ENCODE measurements around the gene ADAM10.
"Not testable (repeated sequence)": the region's sequence is repeated elsewhere in the genome, so short reads cannot be mapped to it uniquely, and the experiment has no call there.

The ADAM10 gene

DNA sequence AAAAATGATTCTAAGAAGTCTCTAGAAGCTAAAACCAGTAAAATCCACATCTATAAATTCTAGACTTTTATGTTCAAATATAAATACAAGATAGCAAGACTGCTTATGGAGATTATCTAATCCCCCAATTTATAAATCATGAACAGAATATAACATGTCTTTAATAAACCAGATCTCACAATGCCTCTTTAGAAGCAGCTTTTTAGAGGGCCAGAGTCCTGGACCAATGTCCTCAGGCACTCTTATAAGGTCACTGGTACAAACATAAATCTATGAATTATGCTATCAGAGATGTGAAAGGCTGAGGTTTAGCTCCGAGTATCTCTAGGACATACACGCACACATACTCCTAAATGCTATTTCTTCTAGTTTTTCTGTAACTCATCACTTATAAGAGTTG lies 78.3 kb downstream of the ADAM10 start:
- no peak for DNase-seq (ENCODE audit: low spot score)

DNA sequence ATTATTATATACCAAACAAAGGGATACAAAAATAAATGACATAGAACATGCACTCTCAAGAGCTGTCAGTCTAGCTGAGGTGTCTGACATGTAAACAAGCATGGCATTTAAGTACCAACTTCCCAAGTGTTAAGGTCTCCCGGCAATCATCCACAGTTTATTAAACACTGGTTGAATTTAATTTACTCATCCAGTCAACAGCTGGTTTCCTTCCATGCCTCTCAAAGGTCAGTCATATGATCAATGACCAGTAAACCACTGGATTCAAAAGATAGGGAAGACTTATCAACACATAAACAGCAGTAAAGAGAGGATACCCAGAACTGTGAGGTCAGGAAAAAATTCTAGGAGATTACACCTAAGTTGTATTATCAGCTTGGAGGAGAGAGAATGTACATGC lies 80.4 kb downstream of the ADAM10 start:
- DNase-seq (ENCODE audit: low spot score): no peak

DNA sequence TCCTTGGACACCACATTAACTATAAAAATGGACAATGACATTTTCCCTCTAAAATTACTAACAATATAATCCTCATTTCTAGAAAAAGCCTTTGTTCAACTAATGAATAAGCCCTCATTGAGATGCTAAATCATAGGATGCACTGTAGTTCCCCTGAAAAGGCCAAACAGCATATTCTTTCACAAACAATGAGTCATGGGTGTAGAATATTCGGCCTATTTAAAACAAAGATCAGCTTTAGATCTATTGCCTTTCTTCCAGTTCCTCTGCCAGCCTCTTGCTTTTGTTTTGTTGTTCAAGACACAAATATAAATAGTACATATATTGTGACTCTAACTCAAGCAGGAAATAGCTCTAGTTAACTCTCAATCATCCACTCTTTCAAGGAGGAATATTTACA lies 82.5 kb downstream of the ADAM10 start:
- no peak for DNase-seq (ENCODE audit: low spot score)

DNA sequence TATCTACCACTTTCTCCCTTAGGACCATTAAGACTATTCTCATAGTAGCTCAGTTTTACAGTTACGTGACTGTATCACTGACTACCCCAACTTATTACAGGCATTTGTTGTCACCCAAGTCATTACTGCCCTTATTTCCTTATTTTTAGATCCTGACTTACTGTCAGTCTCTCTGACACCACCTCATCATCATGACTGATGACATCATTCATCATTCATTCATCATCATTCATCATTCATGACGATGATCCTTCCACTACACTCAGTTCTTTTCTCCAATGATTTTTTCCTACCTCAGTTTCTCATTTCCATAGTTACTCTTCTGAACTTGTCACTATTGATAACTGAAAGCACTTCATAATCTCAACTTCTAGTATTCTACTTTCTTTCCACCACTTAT lies 83.8 kb downstream of the ADAM10 start:
- DNase-seq (ENCODE audit: low spot score): no peak

DNA sequence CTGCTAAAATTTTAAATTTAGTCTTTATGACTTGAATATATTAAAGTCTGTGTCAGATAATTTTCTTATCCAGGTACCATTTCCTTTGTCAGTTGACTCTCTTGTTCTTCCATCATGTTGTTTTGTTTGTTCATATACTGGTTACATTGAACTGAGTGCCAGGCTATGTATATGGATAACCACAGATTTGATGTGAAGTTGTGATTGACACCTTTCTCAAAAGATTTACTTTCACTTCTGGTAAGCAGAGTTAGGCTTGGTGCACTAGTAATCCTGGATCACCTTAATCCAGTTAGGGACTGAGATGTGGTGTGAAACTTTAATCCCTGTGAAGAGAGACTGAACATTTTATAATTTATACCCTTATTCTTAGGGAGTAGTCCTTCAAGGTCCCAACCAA lies 99.4 kb downstream of the ADAM10 start:
- no peak for DNase-seq (ENCODE audit: low spot score)

DNA sequence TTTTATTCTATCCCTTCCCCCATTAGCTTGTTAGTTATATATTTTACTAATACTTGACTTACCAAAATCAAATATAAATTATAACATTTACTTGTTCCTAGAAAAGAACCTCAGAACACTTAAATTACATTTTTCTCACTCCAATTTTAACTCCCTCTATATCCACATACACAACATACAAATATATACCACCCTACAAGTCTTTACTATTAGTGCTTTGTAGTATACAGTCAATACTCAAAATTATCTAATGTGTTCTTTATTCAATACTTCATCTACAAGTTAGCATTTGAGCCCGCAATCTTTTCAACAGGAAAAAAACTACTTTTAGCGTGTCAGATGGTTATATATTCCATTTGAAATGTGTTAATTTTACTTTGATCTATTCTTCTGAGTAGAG lies 100.3 kb downstream of the ADAM10 start:
- no peak for DNase-seq (ENCODE audit: low spot score)

DNA sequence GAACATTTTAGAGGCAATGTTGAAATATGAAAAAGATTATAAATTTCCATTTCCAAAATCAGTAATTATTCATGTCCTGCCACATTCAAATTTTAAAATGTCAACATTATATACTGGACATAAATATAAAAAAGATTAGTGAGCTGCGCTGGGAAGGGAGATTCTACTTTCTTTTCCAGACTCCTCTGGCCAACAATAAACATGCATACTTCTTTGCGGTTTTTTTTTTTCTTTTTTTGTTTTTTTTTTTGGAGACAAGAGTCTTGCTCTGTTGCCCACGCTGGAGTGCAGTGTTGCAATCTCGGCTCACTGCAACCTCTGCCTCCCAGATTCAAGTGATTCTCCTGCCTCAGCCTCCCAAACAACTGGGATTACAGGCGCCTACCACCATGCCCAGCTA lies 105.5 kb downstream of the ADAM10 start:
- no peak for DNase-seq (ENCODE audit: low spot score)

DNA sequence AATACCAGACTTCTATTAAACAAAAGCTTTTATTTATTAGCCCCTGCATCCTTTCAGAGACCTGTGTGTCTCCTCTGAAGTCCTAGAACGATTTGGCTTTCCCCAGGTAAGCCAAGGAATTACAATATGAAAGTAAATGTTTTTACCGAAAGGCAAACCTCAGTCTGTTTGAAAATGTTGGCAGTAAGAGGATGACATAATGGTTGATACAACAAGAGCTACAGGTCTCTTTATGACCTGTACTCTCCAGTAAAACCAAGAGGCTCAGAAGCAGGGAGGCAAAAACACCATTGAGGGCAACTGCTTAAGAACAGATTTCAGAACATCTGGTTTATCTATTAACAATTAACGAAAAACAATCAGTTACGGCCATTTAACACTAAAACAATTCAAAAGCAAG lies 107.8 kb downstream of the ADAM10 start:
- DNase-seq (ENCODE audit: low spot score): no peak

DNA sequence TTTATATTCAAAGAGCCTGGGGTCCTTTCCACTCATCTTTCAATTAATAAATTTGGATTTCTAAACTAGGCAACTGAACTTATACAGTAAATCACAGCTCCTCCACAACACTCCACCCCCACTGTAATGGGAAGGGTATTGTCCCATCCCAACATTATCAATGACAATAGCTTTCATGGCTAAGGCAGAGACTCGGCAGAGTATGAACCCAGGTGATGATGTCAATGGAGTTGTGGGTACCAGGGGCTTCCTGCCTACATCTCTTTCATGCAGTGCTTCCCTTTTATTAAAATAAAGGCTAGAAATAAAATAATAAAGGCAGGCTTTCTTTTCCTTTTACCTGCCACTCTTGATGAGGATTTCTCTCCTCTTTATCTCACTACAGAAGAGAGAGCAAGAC lies 109.5 kb downstream of the ADAM10 start:
- no peak for DNase-seq (ENCODE audit: low spot score)

DNA sequence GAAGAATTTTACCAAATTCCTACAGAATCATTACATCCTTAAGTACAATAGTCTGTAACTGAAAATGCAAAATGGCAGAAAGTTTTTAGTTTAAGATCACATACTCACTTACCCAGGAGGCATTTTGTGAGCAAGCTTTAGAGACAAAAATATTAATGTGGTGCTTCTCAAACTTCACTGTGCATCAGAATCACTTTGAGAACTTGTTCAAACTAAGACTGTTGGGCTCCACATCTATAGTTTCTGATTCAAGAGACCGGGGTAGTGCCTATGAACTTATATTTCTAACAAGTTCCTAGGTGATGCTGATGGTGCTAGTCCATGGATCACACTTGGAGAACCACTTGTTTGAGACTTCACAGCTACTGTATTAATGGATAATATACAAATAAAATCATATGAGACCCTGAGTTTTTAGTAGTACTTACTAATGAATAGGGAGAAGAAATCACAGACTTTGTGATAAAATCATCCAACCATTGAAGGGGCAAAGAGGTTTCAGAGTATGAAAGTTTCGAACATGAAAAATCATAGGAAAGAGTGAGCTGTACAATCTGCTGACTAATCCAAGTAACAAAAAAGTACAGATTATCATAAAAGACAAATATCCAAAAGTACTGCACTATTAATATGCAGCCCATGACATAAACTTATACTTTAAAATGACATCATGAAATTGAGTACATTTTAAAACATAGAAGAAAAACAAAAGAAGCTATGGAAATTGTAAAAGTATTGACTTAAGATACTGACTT lies 110.3 kb downstream of the ADAM10 start:
- no peak for DNase-seq (ENCODE audit: low spot score)

DNA sequence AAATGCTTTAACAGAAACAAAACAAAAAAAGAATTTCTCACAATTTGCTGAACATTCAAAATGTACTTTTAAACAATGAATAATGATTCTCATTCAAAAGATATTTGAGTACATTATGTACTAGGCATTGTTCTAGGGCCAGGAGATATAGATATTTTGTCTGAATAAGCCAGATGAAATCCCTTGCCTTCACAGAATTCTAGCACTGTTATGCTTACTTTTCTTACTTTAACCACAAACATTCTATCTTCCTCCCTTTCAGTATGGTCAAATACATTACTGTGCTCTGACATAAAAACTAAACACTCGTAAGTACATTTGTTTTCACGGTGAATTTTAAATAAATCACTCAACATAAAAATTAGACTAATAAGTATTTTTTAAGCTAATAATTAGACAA lies 116.7 kb downstream of the ADAM10 start:
- DNase-seq (ENCODE audit: low spot score): no peak

DNA sequence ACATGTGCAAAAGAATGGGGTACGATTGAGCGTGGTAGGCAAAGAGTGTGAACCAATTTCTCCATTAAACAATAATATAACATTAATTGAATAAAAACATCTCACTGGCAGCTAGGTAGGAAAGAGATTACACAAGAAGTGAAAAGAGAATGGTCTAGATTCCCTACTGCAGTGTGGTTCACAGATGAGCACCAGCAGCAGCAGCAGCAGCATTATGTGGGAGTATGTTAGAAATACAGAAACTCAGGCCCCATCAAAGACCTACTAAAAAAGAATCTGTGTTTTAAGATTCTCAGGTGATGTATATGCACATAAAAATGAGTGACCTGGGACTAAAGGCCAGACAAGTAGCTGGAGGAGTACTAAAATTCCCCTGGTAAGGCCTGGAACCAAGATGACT lies 118.2 kb downstream of the ADAM10 start:
- DNase-seq (ENCODE audit: low spot score): no peak

DNA sequence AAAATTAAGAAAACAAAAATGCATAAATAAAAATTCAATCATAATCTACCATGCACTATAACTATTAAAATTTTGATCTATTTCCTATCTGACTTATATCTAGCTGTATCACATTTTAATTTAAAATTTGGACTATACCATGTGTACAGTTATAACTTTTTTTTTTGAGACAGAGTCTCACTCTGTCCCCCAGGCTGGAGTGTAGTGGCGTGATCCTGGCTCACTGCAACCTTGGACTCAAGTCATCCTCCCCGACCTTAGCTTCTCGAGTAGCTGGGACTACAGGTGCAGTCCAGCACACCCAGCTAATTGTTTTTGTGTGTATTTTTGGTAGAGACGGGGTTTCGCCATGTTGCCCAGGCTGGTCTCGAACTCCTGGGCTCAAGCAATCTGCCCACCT lies 119.9 kb downstream of the ADAM10 start:
- DNase-seq (ENCODE audit: low spot score): no peak

DNA sequence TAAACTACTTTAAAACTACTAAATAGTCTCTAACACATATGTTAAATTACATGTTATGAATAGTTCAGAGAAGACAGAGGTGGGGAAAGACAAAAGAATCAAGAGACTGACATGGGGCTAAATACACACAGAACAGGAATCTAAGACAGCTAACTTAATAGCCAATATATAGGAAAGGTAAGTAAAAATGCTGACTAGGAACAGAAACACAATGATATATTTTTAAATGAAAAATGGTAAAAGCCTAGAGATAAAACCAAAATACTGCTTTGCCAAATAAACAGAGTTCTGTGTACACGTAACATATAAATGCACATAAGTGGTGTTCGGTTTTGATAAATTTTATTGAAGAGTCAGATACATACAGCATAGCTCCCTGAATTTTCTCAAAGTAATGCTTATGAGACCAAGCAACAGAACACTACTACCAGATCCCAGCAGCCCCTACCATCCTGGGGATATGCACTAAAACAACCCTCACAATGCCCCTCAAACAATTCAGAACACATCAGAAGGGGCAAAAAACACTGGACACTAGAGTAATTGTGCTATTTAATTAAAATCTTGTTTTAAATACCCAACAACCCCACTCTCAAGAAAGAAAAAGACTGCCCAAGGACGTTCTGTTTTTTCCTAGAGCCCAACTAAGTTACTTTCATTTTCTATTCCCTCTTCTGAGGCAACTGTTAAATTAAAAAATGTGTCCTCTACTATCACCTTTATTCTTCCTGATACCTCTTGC lies 121.1 kb downstream of the ADAM10 start:
- DNase-seq (ENCODE audit: low spot score): no peak

DNA sequence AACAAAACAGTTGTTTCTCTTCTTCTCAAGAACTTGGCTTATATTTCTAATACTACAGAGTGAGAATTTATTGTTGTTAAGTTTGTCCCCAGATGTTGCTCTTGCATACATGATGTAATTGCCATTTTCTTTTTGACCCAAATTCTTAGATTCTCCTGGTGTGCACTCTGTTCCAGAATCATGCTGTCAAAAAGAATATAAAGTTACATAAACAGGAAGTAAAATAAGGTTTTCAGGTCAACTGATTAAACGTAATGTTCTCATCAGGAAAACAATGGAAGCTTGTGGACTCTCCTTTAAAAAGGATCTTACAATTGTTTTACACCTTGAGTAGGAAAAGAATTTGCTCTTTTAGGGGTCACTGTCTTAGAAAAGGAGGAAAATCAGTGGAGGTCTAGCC lies 121.8 kb downstream of the ADAM10 start:
- no peak for DNase-seq (ENCODE audit: low spot score)

DNA sequence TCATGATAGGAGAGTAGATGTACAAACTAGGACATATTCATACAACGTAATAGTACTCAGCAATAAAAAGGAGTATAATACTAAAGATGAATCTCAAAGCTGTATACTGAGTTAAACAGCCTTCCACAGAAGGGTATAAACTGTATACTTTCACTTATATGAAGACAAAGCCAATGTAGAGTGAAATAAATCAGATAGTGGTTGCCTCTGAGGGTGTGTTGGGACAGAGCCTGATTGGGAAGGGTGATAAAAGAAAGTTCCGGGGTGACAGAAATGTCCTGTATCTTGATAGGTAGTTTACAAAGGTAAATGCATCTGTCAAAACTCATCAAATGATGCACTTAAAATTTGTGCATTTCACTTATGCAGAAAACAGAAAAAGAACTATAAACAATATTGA lies 122.5 kb downstream of the ADAM10 start:
- DNase-seq (ENCODE audit: low spot score): no peak

DNA sequence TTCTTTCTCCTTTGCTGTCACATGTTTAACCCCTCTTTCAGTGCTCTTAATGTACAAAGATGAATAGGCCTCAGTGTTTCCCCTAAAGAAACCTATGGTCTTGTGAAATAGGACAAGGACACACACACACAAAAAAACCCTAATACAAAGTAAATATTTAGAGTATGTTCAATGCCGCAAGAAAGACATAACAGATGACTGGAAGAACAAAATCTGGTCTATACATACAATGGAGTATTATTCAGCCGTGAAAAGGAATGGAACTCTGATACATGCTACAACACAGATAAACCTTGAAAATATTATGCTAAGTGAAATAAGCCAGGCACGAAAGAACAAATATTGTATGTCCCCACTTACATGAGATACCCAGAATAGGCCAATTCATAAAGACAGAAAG lies 123.1 kb downstream of the ADAM10 start:
- no peak for DNase-seq (ENCODE audit: low spot score)

DNA sequence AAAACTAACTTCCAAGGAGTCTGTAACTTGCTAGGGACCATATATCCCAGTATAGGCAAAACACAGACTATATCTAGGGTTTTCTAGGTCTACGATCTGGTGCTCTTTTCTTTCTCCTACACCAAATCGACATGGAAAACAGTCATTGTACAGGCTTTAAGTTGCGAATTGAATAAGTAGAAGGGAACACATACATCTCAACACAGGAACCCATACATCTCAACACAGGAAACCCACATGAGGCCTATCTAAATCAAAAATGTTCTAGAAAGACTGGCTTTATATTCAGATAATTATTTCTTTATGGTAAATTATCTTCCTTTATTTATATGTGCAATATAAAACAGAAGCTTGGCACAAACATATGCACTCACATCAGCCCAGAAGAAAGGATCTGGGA lies 126.6 kb downstream of the ADAM10 start:
- DNase-seq (ENCODE audit: low spot score): no peak

DNA sequence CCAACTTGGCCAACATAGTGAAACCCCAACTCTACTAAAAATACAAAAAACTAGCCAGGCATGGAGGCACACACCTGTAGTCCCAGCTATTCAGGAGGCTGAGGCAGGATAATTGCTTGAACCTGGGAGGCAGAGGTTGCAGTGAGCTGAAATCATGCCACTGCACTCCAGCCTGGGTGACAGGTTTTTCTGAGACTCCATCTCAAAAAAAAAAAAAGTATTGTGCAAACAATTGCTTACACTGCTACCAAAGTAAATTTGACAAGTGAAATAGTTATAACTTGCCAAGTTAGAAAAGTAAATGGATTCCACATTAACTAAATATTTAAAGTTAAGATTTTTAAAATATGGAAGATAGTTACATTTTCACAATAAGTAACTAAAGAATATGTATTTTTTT lies 129.2 kb downstream of the ADAM10 start:
- not testable (repeated sequence) for DNase-seq (ENCODE audit: low spot score)

DNA sequence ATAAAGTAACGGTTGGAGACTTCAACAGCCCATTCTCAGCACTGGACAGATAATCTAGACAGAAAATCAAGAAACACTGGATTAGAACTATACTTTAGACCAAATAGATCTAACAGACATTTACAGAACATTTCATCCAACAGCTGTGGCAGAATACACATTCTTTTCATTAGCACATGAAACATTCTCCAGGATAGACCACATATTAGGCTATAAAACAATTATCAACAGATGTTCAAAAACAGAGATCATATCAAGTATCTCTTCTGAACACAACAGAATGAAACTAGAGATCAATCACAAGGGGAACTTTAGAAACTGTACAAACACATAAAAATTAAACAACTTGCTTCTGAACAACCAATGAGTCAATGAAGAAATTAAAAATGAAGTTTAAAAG lies 133.3 kb downstream of the ADAM10 start:
- DNase-seq (ENCODE audit: low spot score): no peak

DNA sequence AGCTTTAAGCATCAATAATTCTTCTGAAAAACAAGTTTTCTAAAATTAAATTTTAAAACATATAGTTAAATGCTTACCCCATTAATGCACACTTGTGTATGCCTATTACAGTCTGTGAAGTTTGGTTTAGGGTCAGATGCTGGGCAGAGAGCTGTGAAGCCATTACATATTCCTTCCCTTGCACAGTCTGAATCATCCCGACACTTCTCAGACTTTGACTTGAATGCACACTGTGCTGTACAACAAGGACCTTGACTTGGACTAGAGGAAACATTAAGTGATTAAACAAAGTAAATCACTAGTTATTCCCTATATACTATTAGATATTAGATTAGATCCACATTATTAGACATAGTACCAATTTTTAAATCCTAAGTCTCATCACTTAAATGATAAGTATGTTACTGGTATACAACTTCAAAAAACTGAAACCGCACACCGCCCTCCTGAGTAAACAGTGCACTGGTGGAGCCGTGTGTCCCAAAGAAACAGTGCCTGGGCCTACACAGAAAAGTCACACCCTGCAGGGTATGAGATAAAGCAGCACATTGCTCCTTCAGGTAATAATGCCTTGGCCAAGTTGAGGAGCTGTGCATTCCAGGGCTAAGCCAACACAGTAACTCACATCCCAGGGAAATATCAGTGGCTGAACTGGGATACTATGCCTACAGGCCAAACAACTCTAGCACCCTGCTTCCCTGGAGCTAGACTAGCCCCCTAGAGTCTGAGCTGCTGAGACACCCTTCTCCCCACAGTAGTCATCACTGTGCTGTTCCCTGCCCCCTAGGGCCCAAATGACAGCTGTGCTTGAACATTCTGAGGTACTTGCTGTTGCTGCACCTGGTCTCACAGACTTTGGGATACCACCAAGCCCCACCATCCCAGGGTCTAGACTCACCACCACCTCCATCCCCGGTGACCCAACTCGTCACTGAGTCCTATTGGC lies 137.5 kb downstream of the ADAM10 start:
- DNase-seq (ENCODE audit: low spot score): no peak

DNA sequence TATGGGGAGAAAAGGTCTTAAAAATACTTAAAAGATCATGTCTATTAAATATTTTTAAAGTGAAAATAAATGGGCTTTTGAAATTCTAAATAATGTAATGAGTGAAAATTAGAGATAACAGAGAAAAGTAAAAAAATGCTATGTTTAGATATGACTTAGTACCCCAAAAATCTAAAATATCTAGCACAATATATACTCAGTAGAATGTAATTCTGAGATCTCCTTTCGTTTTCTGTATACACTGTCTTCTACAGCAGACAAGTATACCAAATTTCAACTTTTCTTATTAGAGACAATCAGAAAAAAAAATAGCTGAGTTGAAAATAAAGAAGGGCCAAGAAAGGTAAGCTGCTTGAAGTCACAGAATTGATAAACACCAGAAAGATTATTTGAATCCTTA lies 140.8 kb downstream of the ADAM10 start:
- DNase-seq (ENCODE audit: low spot score): no peak

DNA sequence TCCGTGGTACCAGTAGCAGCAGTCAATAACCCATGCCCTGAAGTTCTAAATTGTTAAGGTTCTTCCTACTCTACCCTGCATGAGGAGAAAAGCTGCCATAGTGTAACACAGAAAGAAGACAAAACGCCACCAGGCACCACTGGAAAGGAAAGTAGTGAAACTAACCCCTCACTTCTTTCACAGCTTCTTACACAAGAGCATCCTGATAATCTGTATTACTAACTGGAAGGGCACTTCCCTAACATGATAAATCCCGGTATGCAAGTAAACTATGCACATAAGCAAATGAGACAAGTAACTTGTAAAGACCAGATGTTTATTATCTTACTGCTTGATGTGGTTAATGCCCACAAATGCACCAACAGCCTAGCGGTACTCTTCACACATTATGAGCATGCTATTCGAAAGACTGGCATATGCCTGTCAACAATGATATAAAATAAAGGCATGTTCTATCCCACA lies 141.3 kb downstream of the ADAM10 start:
- no peak for DNase-seq (ENCODE audit: low spot score)

Measured in left forelimb (tissue), 1 donor.